ENCODE measurements around the gene PSENEN. TPM values are rescaled to one million over a fixed set of nuclear protein-coding genes. Genes with fewer than 3 reads are reported as not detected.

The PSENEN gene
- total and polyA plus RNA-seq, 2 of the 8 experiments (the other 6 are each of a cell fraction or from before 2014, with no cell fraction given) = 66.7 to 75.3 TPM

GRCh38 chr19:35756377-35757230 lies 11.2 kb downstream of the PSENEN start, which contains the start of gene HSPB6 (continued):
- TF ChIP-seq PHF8 (conservative IDR thresholded peaks at IDR 0.05; ENCODE audit: low read depth, low read length) = no peak

Measured in H1 (cell line).